GM18508 (cell line): ENCODE measurements around the gene NBEAL1.
"Not testable (repeated sequence)": the region's sequence is repeated elsewhere in the genome, so short reads cannot be mapped to it uniquely, and the experiment has no call there.

ENCODE experiments used
- ATAC-seq: cut with Tn5 transposase; IDR thresholded peaks from one replicate; pipeline ENCODE4 v1.9.1; 2021; ENCODE audit warnings: moderate number of reproducible peaks; ENCODE audit not compliant: insufficient read depth, unreplicated experiment

NBEAL1 gene

DNA sequence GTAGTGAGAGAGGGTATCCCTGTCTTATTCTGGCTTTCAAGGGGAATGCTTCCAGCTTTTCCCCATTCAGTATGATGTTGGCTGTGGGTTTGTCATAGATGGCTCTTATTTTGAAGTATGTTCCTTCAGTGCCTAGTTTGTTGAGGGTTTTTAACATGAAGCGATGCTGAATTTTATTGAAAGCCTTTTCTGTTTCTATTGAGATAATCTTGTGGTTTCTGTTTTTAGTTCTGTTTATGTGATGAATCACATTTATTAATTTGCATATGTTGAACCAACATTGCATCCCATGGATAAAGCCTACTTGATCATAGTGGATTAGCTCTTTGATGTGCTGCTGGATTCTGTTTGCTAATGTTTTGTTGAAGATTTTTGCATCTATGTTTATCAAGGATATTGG lies 87.7 kb downstream of the NBEAL1 start:
- ATAC-seq, result not testable (repeated sequence)

DNA sequence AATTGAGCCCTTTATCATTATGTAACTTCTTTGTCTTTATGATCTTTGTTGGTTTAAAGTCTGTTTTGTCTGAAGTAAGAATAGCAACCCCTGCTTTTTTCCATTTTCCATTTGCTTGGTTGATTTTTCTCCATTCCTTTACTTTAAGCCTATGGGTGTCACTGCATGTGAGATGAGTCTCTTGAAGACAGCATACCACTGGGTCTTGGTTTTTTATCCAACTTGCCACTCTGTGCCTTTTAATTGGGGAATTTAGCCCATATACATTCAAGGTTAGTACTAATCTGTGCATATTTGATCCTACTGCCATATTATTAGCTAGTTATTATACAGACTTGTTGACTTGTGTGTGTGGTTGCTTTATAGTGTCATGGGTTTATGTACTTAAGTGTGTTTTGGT lies 89.6 kb downstream of the NBEAL1 start:
- no peak for ATAC-seq

- ATAC-seq, result no peak
These were observed 91.3 kb downstream of the NBEAL1 start for GRCh38 chr2:203105996-203106395.

DNA sequence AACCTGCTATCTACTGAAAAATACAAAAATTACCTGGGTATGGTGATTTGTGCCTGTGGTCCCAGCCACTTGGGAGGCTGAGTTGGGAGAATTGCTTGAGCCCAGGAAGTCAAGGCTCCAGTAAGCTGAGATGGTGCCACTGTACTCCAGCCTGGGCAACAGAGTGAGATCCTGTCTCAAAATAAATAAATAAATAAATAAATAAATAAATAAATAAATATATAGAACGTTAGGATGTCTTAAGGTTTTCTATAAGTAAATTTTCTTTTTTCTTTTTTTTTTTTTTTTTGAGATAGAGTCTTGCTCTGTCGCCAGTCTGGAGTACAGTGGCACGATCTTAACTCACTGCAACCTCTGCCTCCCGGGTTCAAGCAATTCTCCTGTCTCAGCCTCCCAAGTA lies 95.8 kb downstream of the NBEAL1 start:
- not testable (repeated sequence) for ATAC-seq

DNA sequence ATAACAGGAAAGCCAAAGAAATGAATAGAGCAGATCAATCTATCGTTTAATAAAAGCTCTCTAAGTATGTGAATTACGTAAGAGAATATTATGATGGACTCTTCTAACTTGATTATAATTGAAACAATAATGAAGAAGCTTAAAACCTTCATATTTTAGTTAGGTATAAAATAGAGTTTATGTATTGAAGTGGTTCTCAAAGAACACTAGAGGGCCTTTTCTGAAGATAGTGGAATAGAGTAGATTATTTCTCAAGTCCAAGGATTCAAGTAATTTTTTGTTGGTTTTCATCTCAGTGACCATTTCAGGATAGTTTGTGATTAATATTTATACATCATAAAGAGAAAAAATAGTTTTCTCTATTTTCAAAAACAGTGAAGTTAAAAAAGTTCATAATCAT lies 97.7 kb downstream of the NBEAL1 start:
- no peak for ATAC-seq

DNA sequence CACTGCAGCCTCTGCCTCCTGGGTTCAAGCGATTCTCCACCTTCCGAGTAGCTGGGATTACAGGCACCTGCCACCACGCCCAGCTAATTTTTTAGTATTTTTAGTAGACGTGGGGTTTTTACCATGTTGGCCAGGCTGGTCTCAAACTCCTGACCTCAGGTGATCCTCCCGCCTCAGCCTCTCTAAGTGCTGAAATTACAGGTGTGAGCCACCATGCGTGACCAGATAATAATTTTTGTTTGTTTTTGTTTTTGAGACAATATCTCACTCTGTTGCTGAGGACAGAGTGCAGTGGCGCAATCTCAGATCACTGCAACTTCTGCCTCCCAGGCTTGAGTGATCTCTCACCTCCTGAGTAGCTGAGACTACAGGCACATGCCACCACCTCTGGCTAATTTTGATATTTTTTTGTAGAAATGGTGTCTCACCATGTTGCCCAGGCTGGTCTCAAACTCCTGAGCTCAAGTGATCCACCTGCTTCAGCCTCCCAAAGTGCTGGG lies 100.6 kb downstream of the NBEAL1 start:
- not testable (repeated sequence) for ATAC-seq

GRCh38 chr2:203122317-203122986 lies 107.8 kb downstream of the NBEAL1 start:
- no peak for ATAC-seq

DNA sequence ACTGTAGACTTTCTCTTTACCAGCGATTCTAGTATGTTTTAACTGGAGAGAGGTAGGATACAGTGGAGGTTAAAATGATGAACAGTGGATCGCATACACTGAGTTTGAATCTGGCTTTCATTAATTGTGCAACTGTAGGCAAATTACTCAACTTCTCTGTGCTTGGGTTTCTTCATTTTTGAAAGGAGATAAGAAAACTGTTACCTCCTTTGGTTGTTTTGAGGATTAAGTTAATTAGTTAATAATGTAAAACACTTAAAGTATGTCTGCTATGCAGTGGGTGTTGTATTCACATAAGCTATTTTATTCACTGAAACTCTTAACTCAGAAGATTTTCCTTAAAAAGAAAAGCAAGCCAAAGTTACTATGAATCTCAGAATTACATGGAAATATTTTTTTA lies 112.3 kb downstream of the NBEAL1 start:
- no peak for ATAC-seq

GRCh38 chr2:203135105-203135504 lies 120.4 kb downstream of the NBEAL1 start:
- no peak for ATAC-seq

- ATAC-seq, result no peak
These were observed 128.7 kb downstream of the NBEAL1 start for GRCh38 chr2:203143391-203143790.

DNA sequence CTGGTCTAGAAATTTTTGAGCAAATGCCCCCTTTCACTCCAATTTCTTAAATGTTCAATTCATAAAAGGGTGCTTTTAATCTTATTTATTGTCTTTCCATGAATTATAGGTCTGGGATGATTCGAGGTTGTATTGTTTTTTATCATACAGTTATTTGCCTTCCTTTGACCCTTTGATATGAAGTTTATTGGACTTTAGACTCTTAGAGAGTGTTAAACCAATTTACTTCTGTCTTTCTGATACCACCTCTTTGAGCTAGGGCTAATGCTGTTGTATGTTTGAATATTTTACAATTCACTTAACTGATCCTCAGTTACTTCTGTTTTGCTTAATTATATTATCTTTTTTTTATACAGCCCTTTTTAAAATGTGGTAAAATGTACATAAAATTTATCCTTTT lies 134.5 kb downstream of the NBEAL1 start:
- ATAC-seq, result no peak

DNA sequence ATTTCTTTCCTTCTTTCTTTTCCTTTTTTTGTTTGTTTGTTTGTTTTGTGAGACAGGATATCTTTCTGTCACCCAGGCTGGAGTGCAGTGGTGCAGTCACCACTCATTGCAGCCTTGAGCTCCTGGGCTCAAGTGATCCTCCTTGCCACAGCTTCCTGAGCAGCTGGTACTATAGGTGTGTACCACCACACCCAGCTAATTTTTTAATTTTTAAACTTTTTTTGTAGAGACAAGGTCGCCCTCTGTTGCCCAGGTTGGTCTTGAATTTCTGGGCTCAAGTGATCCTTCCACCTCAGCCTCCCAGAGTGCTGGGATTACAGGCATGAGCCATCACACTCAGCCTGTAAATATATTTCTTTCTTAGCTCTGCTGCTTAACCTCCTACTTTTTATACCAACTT lies 140.7 kb downstream of the NBEAL1 start:
- no peak for ATAC-seq

DNA sequence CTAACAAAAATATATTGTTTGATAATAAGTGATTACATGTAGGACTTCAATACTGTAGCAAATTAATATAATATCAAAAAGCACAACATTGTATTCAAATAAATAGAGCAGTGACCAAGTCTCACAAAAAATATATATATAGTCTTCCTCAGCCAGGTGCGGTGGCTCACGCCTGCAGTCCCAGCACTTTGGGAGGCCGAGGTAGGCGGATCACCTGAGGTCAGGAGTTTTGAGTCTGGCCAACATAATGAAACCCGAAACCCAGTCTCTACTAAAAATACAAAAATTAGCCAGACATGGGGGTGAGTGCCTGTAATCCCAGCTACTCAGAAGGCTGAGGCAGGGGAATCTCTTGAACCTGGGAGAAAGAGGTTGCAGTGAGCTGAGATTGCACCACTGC lies 148.0 kb downstream of the NBEAL1 start:
- not testable (repeated sequence) for ATAC-seq

GRCh38 chr2:203164311-203164935 lies 149.7 kb downstream of the NBEAL1 start:
- ATAC-seq, result no peak

- no peak for ATAC-seq
These were observed 153.1 kb downstream of the NBEAL1 start for GRCh38 chr2:203167751-203168150.

DNA sequence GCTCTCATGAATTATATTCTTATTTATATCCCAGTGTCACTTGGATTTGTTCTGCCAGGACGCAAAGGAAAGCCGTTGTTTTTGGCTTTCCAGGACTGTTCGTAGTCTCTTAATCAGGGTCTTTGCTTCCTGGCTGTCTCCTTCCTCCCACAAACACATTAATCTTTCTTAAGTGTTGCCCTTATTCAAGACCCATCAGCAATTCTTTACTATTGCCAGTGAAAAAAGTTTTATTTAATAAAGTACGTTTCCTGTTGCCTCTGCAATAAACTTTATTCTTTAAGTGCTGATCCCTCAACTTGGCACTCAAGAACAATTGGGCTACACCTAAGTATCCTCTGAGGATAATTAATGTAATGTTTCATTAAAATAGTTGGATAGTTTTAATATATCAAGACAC lies 155.8 kb downstream of the NBEAL1 start:
- ATAC-seq, result no peak

GRCh38 chr2:203175371-203175770 lies 160.7 kb downstream of the NBEAL1 start:
- no peak for ATAC-seq

DNA sequence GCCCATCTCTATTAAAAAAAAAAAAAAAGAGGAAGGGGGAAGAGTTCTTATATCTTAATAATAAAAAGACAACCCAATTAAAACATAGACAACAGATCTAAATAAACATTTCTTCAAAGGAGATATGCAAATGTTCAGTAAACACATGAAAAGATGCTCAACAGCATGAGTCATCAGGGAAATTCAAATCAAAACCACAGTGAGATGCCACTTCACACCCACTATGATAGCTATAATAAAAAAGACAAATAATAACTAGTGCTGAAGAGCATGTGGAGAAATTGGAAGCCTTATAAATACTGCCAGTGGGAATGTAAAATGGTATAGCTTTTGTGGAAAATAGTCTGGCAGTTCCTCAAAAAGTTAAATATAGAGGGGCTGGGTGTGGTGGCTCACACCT lies 162.7 kb downstream of the NBEAL1 start:
- no peak for ATAC-seq

GRCh38 chr2:203185864-203186263 lies 171.2 kb downstream of the NBEAL1 start:
- no peak for ATAC-seq

- ATAC-seq, result not testable (repeated sequence)
These were observed 175.9 kb downstream of the NBEAL1 start for GRCh38 chr2:203190547-203190946.

DNA sequence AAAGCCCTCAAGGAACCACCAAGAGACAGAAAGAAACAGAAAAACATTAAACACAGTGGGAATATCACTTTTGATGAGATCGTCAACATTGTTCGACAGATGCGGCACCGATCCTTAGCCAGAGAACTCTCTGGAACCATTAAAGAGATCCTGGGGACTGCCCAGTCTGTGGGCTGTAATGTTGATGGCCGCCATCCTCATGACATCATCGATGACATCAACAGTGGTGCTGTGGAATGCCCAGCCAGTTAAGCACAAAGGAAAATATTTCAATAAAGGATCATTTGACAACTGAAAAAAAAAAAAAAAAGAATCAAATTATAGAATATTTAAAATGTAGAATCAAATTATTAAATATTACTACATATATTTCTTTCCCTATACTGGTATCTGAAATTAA lies 176.4 kb downstream of the NBEAL1 start:
- ATAC-seq, result not testable (repeated sequence)

- no peak for ATAC-seq
These were observed 177.3 kb downstream of the NBEAL1 start for GRCh38 chr2:203191961-203192360.
